B cell (primary cell): Measurements from ENCODE around the gene MUC6. TPM values are rescaled to one million over a fixed set of nuclear protein-coding genes. Genes with fewer than 3 reads are reported as not detected.

ENCODE experiments used
- ATAC-seq: fragments of 200-7000 bp; cut with Tn5 transposase; one replicate; pipeline ENCODE4 v1.10.0; 2021; ENCODE audit warnings: low read depth, mild to moderate bottlenecking, moderate number of reproducible peaks, moderate library complexity
- CTCF ChIA-PET: fragments of 350-600 bp; sonication (Branson Sonifier 250); formaldehyde crosslinking; loops from one replicate; lab custom pipeline; 2021; ENCODE audit warnings: antibody characterized with exemption, inconsistent platforms; lab: Charles Lee
- POLR2A ChIA-PET: fragments of 350-600 bp; sonication (Branson Sonifier 250); formaldehyde crosslinking; loops from one replicate; lab custom pipeline; 2021; ENCODE audit warnings: antibody characterized with exemption; lab: Charles Lee
- DNase-seq: peaks from one replicate; pipeline ENCODE4 v3.0.0; 2013
- H2AFZ ChIP-seq: 2 replicates; pipeline ENCODE4 v1.6.1; 2012; ENCODE audit warnings: mild to moderate bottlenecking, low read depth, low read length; ENCODE audit not compliant: insufficient read depth, poor library complexity, severe bottlenecking
- H3K27ac ChIP-seq, 2 donors: 1 replicate in 1 of 2; 2 replicates in 1 of 2; pipeline ENCODE4 v1.5.1; 2012 to 2013; ENCODE audit warnings: low read length in 2 of 2, mild to moderate bottlenecking in 2 of 2, moderate library complexity in 1 of 2
- H3K27me3 ChIP-seq, 4 experiments: fragments of 200-600 bp in 1 of 4; sonication (generic) in 1 of 4; replicated peaks in 1 of 4; 1 replicate in 2 of 4; 2 replicates in 2 of 4; pipeline versions ENCODE4 v1.6.1 to v1.7.0; 2013 to 2016; ENCODE audit warnings: low read length in 3 of 4, mild to moderate bottlenecking in 2 of 4, mixed read lengths in 1 of 4, moderate library complexity in 1 of 4; ENCODE audit not compliant: insufficient read depth in 4 of 4, control insufficient read depth in 3 of 4; ENCODE audit errors: control extremely low read depth in 1 of 4
- H3K36me3 ChIP-seq, 2 experiments: replicated peaks in 1 of 2; 1 replicate in 1 of 2; 2 replicates in 1 of 2; pipeline versions ENCODE4 v1.6.1 to v1.7.1; 2013; ENCODE audit warnings: low read length in 1 of 2; ENCODE audit not compliant: insufficient read depth in 2 of 2, control insufficient read depth in 1 of 2; ENCODE audit errors: control extremely low read depth in 1 of 2, extremely low read depth in 1 of 2
- H3K4me1 ChIP-seq, 2 donors: fragments of 200-600 bp in 1 of 2; sonication (generic) in 1 of 2; 1 replicate in 1 of 2; 2 replicates in 1 of 2; pipeline versions ENCODE4 v1.5.1 to v1.6.1; 2013 to 2017; ENCODE audit warnings: low read length in 2 of 2; ENCODE audit not compliant: control insufficient read depth in 2 of 2, insufficient read depth in 2 of 2
- H3K4me2 ChIP-seq: replicated peaks from 2 replicates; pipeline ENCODE3; 2012; ENCODE audit warnings: mild to moderate bottlenecking, low read depth, low read length; ENCODE audit not compliant: poor library complexity, severe bottlenecking
- H3K4me3 ChIP-seq, 5 experiments: fragments of 200-600 bp in 1 of 5; sonication (generic) in 1 of 5; 1 replicate in 3 of 5; 2 replicates in 2 of 5; pipeline versions ENCODE4 v1.5.1 to v1.7.0; 2011 to 2016; ENCODE audit warnings: low read length in 4 of 5, mild to moderate bottlenecking in 4 of 5, low read depth in 2 of 5, control low read depth in 1 of 5, moderate library complexity in 1 of 5; ENCODE audit not compliant: insufficient read depth in 1 of 5; ENCODE audit errors: control extremely low read depth in 1 of 5, extremely low read depth in 1 of 5
- H3K79me2 ChIP-seq: fragments of 200-600 bp; sonication (generic); one replicate; pipeline ENCODE4 v1.6.0; 2016; ENCODE audit warnings: low read length; ENCODE audit not compliant: control insufficient read depth, insufficient read depth
- H3K9ac ChIP-seq: fragments of 200-600 bp; sonication (generic); 2 replicates; pipeline ENCODE4 v1.6.1; 2017; ENCODE audit warnings: mild to moderate bottlenecking, low read length, moderate library complexity
- H3K9me3 ChIP-seq, 3 donors: one replicate each; pipeline versions ENCODE4 v1.6.1 to v1.7.1; 2013; ENCODE audit warnings: low read length in 2 of 3; ENCODE audit not compliant: control insufficient read depth in 2 of 3, insufficient read depth in 1 of 3; ENCODE audit errors: control extremely low read depth in 1 of 3
- H4K20me1 ChIP-seq: 2 replicates; pipeline ENCODE4 v1.6.0; 2012; ENCODE audit warnings: mild to moderate bottlenecking, low read length; ENCODE audit not compliant: insufficient read depth, control insufficient read depth, poor library complexity, severe bottlenecking
- H3K27ac Mint-ChIP-seq: one replicate; pipeline ENCODE4 v1.8.0; 2021; ENCODE audit warnings: mixed read lengths
- H3K27me3 Mint-ChIP-seq: one replicate; pipeline ENCODE4 v1.8.0; 2021; ENCODE audit warnings: mixed read lengths
- H3K4me1 Mint-ChIP-seq: one replicate; pipeline ENCODE4 v1.8.0; 2021; ENCODE audit warnings: mixed read lengths
- H3K4me3 Mint-ChIP-seq: one replicate; pipeline ENCODE4 v1.8.0; 2021; ENCODE audit warnings: mixed read lengths
- H3K9me3 Mint-ChIP-seq: one replicate; pipeline ENCODE4 v1.8.0; 2022; ENCODE audit warnings: mixed read lengths; ENCODE audit not compliant: insufficient read depth
- CTCF ChIP-seq: fragments of 200-600 bp; IDR thresholded peaks from one replicate; pipeline ENCODE4 v1.8.0; 2022; ENCODE audit warnings: antibody characterized with exemption, mild to moderate bottlenecking
- EZH2 ChIP-seq: IDR thresholded peaks from 2 replicates; pipeline ENCODE4 v1.6.1; 2012; ENCODE audit warnings: borderline replicate concordance, low read depth, mild to moderate bottlenecking, moderate library complexity, low read length; ENCODE audit not compliant: insufficient read depth, poor library complexity, severe bottlenecking
- WGBS: methylation state at CpG from one replicate; pipeline ENCODE4 v1.1.5; 2013; ENCODE audit warnings: missing lambda C conversion rate; ENCODE audit not compliant: insufficient coverage; 5-methylcytosine and 5-hydroxymethylcytosine counted together
- intact Hi-C: fragments of 100-400 bp; cut with micrococcal nuclease; formaldehyde crosslinking; loops from one replicate; pipeline ENCODE4 v1.10.0; 2022
- polyA plus RNA-seq: library from polyadenylated mRNA; depleted of rRNA; stranded (reverse); fragments of >200 nt; gene quantifications from 2 replicates; pipeline ENCODE4 v1.2.3, GENCODE V29; 2012
- total RNA-seq, 2 donors: library from RNA; stranded (reverse); fragments of 120-200 nt in 1 of 2; gene quantifications; 1 replicate in 1 of 2; 2 replicates in 1 of 2; pipeline versions ENCODE4 v1.2.3 to v1.2.4, GENCODE V29; 2013 to 2022

Gene MUC6
- total and polyA plus RNA-seq, 2 donors (not counting 1 experiment from before 2014, with no cell fraction given): not detected

GRCh38 chr11:1028291-1028540 is 8.3 kb downstream of the MUC6 start:
- POLR2A ChIA-PET: no interaction called here
- no peak overlapping the region for H3K4me2 ChIP-seq
- WGBS: 93% methylated on average over 17 of the region's 17 CpGs
- H3K27me3 Mint-ChIP-seq: no peaks in the 10 kb centered on the region
- no peaks in the 10 kb centered on the region for H3K4me1 ChIP-seq
- no peak overlapping the region for H3K4me3 Mint-ChIP-seq
- no peaks in the 10 kb centered on the region for H3K79me2 ChIP-seq
- H3K9me3 Mint-ChIP-seq: no peaks in the 10 kb centered on the region
- intact Hi-C loops: no loop called here
- DNase-seq (no peak), ATAC-seq (no peak)
- H3K4me1 Mint-ChIP-seq: no peaks in the 10 kb centered on the region
- H3K27ac ChIP-seq: no peak overlapping the region
- H2AFZ ChIP-seq: no peak overlapping the region
- H3K9ac ChIP-seq: no peak overlapping the region
- H3K36me3 ChIP-seq: no peaks in the 10 kb centered on the region
- no peak overlapping the region for H3K4me3 ChIP-seq
- no peaks in the 10 kb centered on the region for H3K9me3 ChIP-seq
- TF ChIP-seq EZH2 (no peak), CTCF (no peak)
- CTCF ChIA-PET: no interaction called here
- H3K27me3 ChIP-seq: no peaks in the 10 kb centered on the region
- H3K27ac Mint-ChIP-seq: no peak overlapping the region
- no peaks in the 10 kb centered on the region for H4K20me1 ChIP-seq

GRCh38 chr11:1027483-1028290 is 8.8 kb downstream of the MUC6 start:
- no peaks in the 10 kb centered on the region for H3K36me3 ChIP-seq
- H3K9ac ChIP-seq: no peak overlapping the region
- intact Hi-C loops: no loop called here
- CTCF ChIA-PET: no interaction called here
- Mint-ChIP-seq H3K9me3 (no peaks in the 10 kb centered on the region), H3K4me1 (no peaks in the 10 kb centered on the region), H3K4me3 (no peak overlapping the region), H3K27me3 (no peaks in the 10 kb centered on the region), H3K27ac (no peak overlapping the region)
- ATAC-seq (no peak), DNase-seq (no peak)
- no peaks in the 10 kb centered on the region for H3K9me3 ChIP-seq
- TF ChIP-seq EZH2 (no peak), CTCF (no peak)
- no peaks in the 10 kb centered on the region for H3K4me1 ChIP-seq
- 87% methylated on average over 35 of the region's 36 CpGs for WGBS
- POLR2A ChIA-PET: no interaction called here
- H3K27me3 ChIP-seq: no peaks in the 10 kb centered on the region
- H3K79me2 ChIP-seq: no peaks in the 10 kb centered on the region
- no peak overlapping the region for H3K4me3 ChIP-seq
- no peak overlapping the region for H3K27ac ChIP-seq
- no peak overlapping the region for H3K4me2 ChIP-seq
- H4K20me1 ChIP-seq: no peaks in the 10 kb centered on the region
- no peak overlapping the region for H2AFZ ChIP-seq
